ENCODE results near the gene PRKG1.

The PRKG1 gene

GRCh38 chr10:52334595-52334994 is 1260.3 kb downstream of the PRKG1 start:
- no peak overlapping the region for H3K27ac ChIP-seq (replicated peaks)
- no peak for TF ChIP-seq GABPA (IDR thresholded peaks at IDR 0.05; ENCODE audit: low read depth)
- no peak overlapping the region for H3K4me3 ChIP-seq (replicated peaks; ENCODE audit: insufficient read depth, low read length)
- peaks cover 3% of the 10 kb centered on the region for H3K27me3 ChIP-seq (ENCODE audit: insufficient read depth, poor library complexity, severe bottlenecking)
- DNase-seq (ENCODE audit: low read depth in 1 of 2, low spot score in 1 of 2) = no peak

DNA sequence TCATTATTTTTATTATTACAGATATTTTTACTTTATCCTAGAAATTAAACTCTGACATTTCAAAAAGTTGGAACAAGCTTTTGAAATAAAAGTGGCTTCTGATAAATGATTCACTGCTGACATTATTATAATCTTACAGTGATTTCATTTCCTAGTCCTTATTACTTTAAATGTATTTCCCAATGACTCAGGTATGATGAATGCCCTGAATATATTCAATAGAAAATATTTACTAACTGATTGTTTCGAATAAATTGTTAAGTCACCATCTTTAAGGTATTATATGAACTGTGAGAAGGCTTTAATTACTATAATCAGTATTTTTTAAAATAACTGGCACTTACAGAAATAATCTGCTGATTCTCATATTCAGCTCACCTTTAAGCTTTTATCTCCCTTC is 1261.4 kb downstream of the PRKG1 start:
- H3K4me3 ChIP-seq (replicated peaks; ENCODE audit: insufficient read depth, low read length) = no peak overlapping the region
- DNase-seq (ENCODE audit: low read depth in 1 of 2, low spot score in 1 of 2) = no peak
- TF ChIP-seq, protein P1, sequence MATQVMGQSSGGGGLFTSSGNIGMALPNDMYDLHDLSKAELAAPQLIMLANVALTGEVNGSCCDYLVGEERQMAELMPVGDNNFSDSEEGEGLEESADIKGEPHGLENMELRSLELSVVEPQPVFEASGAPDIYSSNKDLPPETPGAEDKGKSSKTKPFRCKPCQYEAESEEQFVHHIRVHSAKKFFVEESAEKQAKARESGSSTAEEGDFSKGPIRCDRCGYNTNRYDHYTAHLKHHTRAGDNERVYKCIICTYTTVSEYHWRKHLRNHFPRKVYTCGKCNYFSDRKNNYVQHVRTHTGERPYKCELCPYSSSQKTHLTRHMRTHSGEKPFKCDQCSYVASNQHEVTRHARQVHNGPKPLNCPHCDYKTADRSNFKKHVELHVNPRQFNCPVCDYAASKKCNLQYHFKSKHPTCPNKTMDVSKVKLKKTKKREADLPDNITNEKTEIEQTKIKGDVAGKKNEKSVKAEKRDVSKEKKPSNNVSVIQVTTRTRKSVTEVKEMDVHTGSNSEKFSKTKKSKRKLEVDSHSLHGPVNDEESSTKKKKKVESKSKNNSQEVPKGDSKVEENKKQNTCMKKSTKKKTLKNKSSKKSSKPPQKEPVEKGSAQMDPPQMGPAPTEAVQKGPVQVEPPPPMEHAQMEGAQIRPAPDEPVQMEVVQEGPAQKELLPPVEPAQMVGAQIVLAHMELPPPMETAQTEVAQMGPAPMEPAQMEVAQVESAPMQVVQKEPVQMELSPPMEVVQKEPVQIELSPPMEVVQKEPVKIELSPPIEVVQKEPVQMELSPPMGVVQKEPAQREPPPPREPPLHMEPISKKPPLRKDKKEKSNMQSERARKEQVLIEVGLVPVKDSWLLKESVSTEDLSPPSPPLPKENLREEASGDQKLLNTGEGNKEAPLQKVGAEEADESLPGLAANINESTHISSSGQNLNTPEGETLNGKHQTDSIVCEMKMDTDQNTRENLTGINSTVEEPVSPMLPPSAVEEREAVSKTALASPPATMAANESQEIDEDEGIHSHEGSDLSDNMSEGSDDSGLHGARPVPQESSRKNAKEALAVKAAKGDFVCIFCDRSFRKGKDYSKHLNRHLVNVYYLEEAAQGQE (IDR thresholded peaks at IDR 0.05; ENCODE audit: insufficient replicate concordance, low read depth) = no peak
- TF ChIP-seq CTCF (IDR thresholded peaks at IDR 0.05; ENCODE audit: insufficient read depth, low read length) (no peak), POLR2AphosphoS5 (IDR thresholded peaks at IDR 0.05; ENCODE audit: low read depth) (no peak), GABPA (IDR thresholded peaks at IDR 0.05; ENCODE audit: low read depth) (no peak), SPI1 (IDR thresholded peaks at IDR 0.05; ENCODE audit: borderline replicate concordance, low read depth) (no peak)
- H3K27me3 ChIP-seq (ENCODE audit: insufficient read depth, poor library complexity, severe bottlenecking) = peaks cover 3% of the 10 kb centered on the region
- H3K27ac ChIP-seq (replicated peaks) = no peak overlapping the region

- TF ChIP-seq SPI1 (IDR thresholded peaks at IDR 0.05; ENCODE audit: borderline replicate concordance, low read depth) (no peak), CTCF (IDR thresholded peaks at IDR 0.05; ENCODE audit: insufficient read depth, low read length) (no peak), POLR2AphosphoS5 (IDR thresholded peaks at IDR 0.05; ENCODE audit: low read depth) (no peak), GABPA (IDR thresholded peaks at IDR 0.05; ENCODE audit: low read depth) (no peak)
- TF ChIP-seq, protein P1 (IDR thresholded peaks at IDR 0.05; ENCODE audit: insufficient replicate concordance, low read depth) = no peak
- H3K27ac ChIP-seq (replicated peaks) = no peak overlapping the region
- no peak for DNase-seq (ENCODE audit: low read depth in 1 of 2, low spot score in 1 of 2)
- no peak overlapping the region for H3K4me3 ChIP-seq (replicated peaks; ENCODE audit: insufficient read depth, low read length)
- peaks cover 3% of the 10 kb centered on the region for H3K27me3 ChIP-seq (ENCODE audit: insufficient read depth, poor library complexity, severe bottlenecking)
Observed at GRCh38 chr10:52337225-52337624, 1262.9 kb downstream of the PRKG1 start.

- TF ChIP-seq CTCF (IDR thresholded peaks at IDR 0.05; ENCODE audit: insufficient read depth, low read length) = no peak
- no peak for TF ChIP-seq SPI1 (IDR thresholded peaks at IDR 0.05; ENCODE audit: borderline replicate concordance, low read depth)
- TF ChIP-seq, protein P1 (IDR thresholded peaks at IDR 0.05; ENCODE audit: insufficient replicate concordance, low read depth) = no peak
- TF ChIP-seq POLR2AphosphoS5 (IDR thresholded peaks at IDR 0.05; ENCODE audit: low read depth) = no peak
- TF ChIP-seq GABPA (IDR thresholded peaks at IDR 0.05; ENCODE audit: low read depth) = no peak
- no peak for DNase-seq (ENCODE audit: low read depth in 1 of 2, low spot score in 1 of 2)
- no peaks in the 10 kb centered on the region for H3K27me3 ChIP-seq (ENCODE audit: insufficient read depth, poor library complexity, severe bottlenecking)
- no peak overlapping the region for H3K4me3 ChIP-seq (replicated peaks; ENCODE audit: insufficient read depth, low read length)
- no peak overlapping the region for H3K27ac ChIP-seq (replicated peaks)
Observed at GRCh38 chr10:52343439-52343838, 1269.2 kb downstream of the PRKG1 start.

Measured in HL-60 (cell line).